Spleen (tissue), 11 donors: ENCODE data around the gene CORO1A. TPM values are rescaled to one million over a fixed set of nuclear protein-coding genes. Genes with fewer than 3 reads are reported as not detected.
A peak's percentile ranks its signal among the peaks of the same experiment; 100 is the strongest.
"Not testable (repeated sequence)": the region's sequence is repeated elsewhere in the genome, so short reads cannot be mapped to it uniquely, and the experiment has no call there.

Experiments
- DNase-seq: peaks from one replicate; pipeline ENCODE4 v3.0.0-alpha.2; 2020
- H3K27ac ChIP-seq, 8 donors: fragments of 200-600 bp; sonication (generic) in 7 of 8; 1 replicate in 4 of 8; 2 replicates in 4 of 8; pipeline versions ENCODE4 v1.5.0 to v1.8.0; 2016 to 2021; ENCODE audit warnings: inconsistent platforms in 4 of 8, mild to moderate bottlenecking in 4 of 8, moderate library complexity in 1 of 8
- H3K27me3 ChIP-seq, 7 donors: fragments of 200-600 bp; sonication (generic) in 6 of 7; replicated peaks in 1 of 7; 1 replicate in 4 of 7; 2 replicates in 3 of 7; pipeline versions ENCODE4 v1.5.0 to v1.8.0; 2016 to 2021; ENCODE audit warnings: inconsistent platforms in 3 of 7, mild to moderate bottlenecking in 1 of 7
- H3K36me3 ChIP-seq, 6 donors: fragments of 200-600 bp; sonication (generic) in 5 of 6; 1 replicate in 4 of 6; 2 replicates in 2 of 6; pipeline versions ENCODE4 v1.5.0 to v1.8.0; 2016 to 2021; ENCODE audit warnings: inconsistent platforms in 2 of 6
- H3K4me1 ChIP-seq, 6 donors: fragments of 200-600 bp; sonication (generic) in 5 of 6; 1 replicate in 3 of 6; 2 replicates in 3 of 6; pipeline versions ENCODE4 v1.5.0 to v1.8.0; 2016 to 2021; ENCODE audit warnings: inconsistent platforms in 3 of 6
- H3K4me3 ChIP-seq, 8 donors: fragments of 200-600 bp; sonication (generic) in 7 of 8; 1 replicate in 4 of 8; 2 replicates in 4 of 8; pipeline versions ENCODE4 v1.5.0 to v1.8.0; 2016 to 2021; ENCODE audit warnings: inconsistent platforms in 4 of 8, mild to moderate bottlenecking in 4 of 8, moderate library complexity in 2 of 8
- H3K9me3 ChIP-seq, 8 donors: fragments of 200-600 bp; sonication (generic) in 7 of 8; 1 replicate in 4 of 8; 2 replicates in 4 of 8; pipeline versions ENCODE4 v1.5.0 to v1.8.0; 2016 to 2021; ENCODE audit warnings: inconsistent platforms in 4 of 8
- CTCF ChIP-seq, 11 experiments: fragments of 200-600 bp in 7 of 11; fragments of 450-650 bp in 4 of 11; sonication (generic) in 4 of 11; IDR thresholded peaks in 8 of 11; conservative IDR thresholded peaks in 3 of 11; 1 replicate in 7 of 11; 2 replicates in 4 of 11; pipeline versions ENCODE4 v1.4.0 to v1.8.0; 2016 to 2021; ENCODE audit warnings: antibody characterized with exemption in 11 of 11, inconsistent platforms in 4 of 11, mild to moderate bottlenecking in 1 of 11
- POLR2A ChIP-seq, 3 donors: fragments of 450-650 bp; IDR thresholded peaks; one replicate each; pipeline ENCODE4 v1.5.1; 2017; ENCODE audit warnings: antibody characterized with exemption in 3 of 3, mild to moderate bottlenecking in 1 of 3
- POLR2AphosphoS5 ChIP-seq, 3 donors: sonication (generic); formaldehyde crosslinking; IDR thresholded peaks; one replicate each; pipeline ENCODE4 v1.5.1; 2017; ENCODE audit warnings: antibody characterized with exemption in 3 of 3
- WGBS, 5 donors: extraction: QIAGEN DNeasy Blood & Tissue Kit in 3 of 5; methylation state at CpG; one replicate each; pipeline versions ENCODE4 v1.1.5 to v1.1.7; 2013 to 2018; 5-methylcytosine and 5-hydroxymethylcytosine counted together
- intact Hi-C: fragments of 100-400 bp; cut with DNase I; formaldehyde crosslinking; loops from one replicate; pipeline ENCODE4 v1.15.0; 2023; ENCODE audit warnings: low total_unique reads
- polyA plus RNA-seq, 3 donors: library from polyadenylated mRNA; stranded (reverse); fragments of 200-250 nt; gene quantifications; one replicate each; pipeline ENCODE4 v1.2.1, GENCODE V29; 2013
- total RNA-seq, 7 donors: library from RNA; depleted of rRNA in 3 of 7; stranded (reverse); fragments of >200 nt in 3 of 7; fragmentation: NEBNext Ultra II Directional in 4 of 7; extraction: Animal tissue kit (Norgen Biotek cat#: 25700) in 4 of 7; gene quantifications; one replicate each; pipeline versions ENCODE4 v1.1.0 to v1.2.1, GENCODE V29; 2016 to 2021
- donor health status: healthy with polysubstance abuse.
- donor health status: DM: no; HTN: no; CAD: no; lungs with moderate emphysema.
- donor health status: DM: no; HTN: no; CAD: no.
- donor health status: Bipolar disorder and iron deficiency.
- donor health status: healthy.
- donor health status: DM: no; HTN: no; CAD: no.
- donor health status: DM: yes; HTN: yes; CAD: no.

The CORO1A gene
- total and polyA plus RNA-seq, 10 donors: 346 to 757 (median 537) TPM

GRCh38 chr16:30187971-30188561, 4.7 kb downstream of the CORO1A start:
- Histone ChIP-seq H3K36me3 (peaks cover 0 to 42% (median 27%) of the 10 kb centered on the region in 6 donors), H3K27me3 (no peaks in the 10 kb centered on the region), H3K9me3 (no peaks in the 10 kb centered on the region), H3K4me3 (peak overlapping the region in 2 of 8 donors; percentile 95 to 98), H3K4me1 (peaks cover 21 to 50% (median 37%) of the 10 kb centered on the region in 6 donors), H3K27ac (peak overlapping the region in 7 of 8 donors; percentile 94 to 100 (median 96))
- 82 to 93% (median 91%) methylated on average over 3 to 23 of the region's 23 CpGs for WGBS, 5 donors
- DNase-seq: peak; percentile 85
- intact Hi-C loops: no loop called here
- no peak for TF ChIP-seq CTCF (IDR thresholded peaks at IDR 0.05 in 8 of 11, conservative IDR thresholded peaks at IDR 0.05 in 3 of 11)
- no peak for TF ChIP-seq POLR2A (IDR thresholded peaks at IDR 0.05)
- TF ChIP-seq POLR2AphosphoS5 (IDR thresholded peaks at IDR 0.05): peak; percentile 32 to 79 (median 51)

- peaks cover 18 to 25% (median 22%) of the 10 kb centered on the region in 6 donors for H3K4me1 ChIP-seq
- H3K9me3 ChIP-seq, H3K27ac ChIP-seq, H3K4me3 ChIP-seq, H3K27me3 ChIP-seq, intact Hi-C loops: not testable (repeated sequence)
- peaks cover 0 to 24% (median 21%) of the 10 kb centered on the region in 6 donors for H3K36me3 ChIP-seq
- WGBS, 5 donors: 87 to 98% (median 88%) methylated on average over 4 to 7 of the region's 12 CpGs
- DNase-seq: peak; percentile 55
These were observed 7.8 kb downstream of the CORO1A start for GRCh38 chr16:30191158-30191557.

DNA sequence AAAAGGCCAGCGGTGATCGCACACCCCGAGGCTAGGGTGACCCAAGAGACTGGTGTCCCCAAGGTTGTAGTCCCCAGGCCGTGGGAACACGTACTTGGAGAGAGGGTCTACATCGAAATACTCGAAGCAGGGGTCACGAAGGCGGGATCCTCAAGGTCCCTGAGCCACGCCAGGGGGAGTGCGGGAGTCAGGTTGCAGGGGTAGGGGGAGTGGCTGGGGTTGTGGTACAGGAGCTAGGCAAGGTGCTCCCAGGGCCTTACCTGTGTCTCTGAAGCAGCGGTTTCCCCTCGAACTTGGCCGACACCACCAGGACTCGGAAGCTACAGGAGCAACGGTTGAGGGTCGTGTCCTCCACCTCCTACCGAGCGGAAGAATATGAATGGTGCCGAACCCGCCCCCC, 9.7 kb downstream of the CORO1A start:
- not testable (repeated sequence) for H3K27me3 ChIP-seq

GRCh38 chr16:30193615-30194014, 10.2 kb downstream of the CORO1A start, which contains the start of the genes BOLA2B and SLX1A:
Gene BOLA2B, minus strand, starts transcription at chr16:30193666. Its CDS starts 71 bp downstream, at chr16:30193595.
Gene SLX1A, plus strand, starts transcription at chr16:30193875. Its CDS starts 210 bp downstream, at chr16:30194085.
- peak within 1 kb of the TSS in 7 of 8 donors; percentile 37 to 66 (median 42) for H3K4me3 ChIP-seq

More for the DNA sequence above, 9.7 kb downstream of the CORO1A start:
- H3K4me3 ChIP-seq, H3K36me3 ChIP-seq, DNase-seq, H3K27ac ChIP-seq, H3K9me3 ChIP-seq, intact Hi-C loops, H3K4me1 ChIP-seq: not testable (repeated sequence)
- WGBS, 5 donors: no CpG with 5 or more reads among the region's 21 CpGs

GRCh38 chr16:30194172-30194925, 10.9 kb downstream of the CORO1A start:
- peak; percentile 87 for DNase-seq
- H3K36me3 ChIP-seq, H3K27me3 ChIP-seq, H3K9me3 ChIP-seq, intact Hi-C loops, H3K4me1 ChIP-seq: not testable (repeated sequence)
- Histone ChIP-seq H3K27ac (peak overlapping the region in 5 of 8 donors; percentile 60 to 80 (median 69)), H3K4me3 (peak overlapping the region in 7 of 8 donors; percentile 37 to 66 (median 42))
- 2 to 9% (median 7%) methylated on average over 15 to 18 of the region's 60 CpGs; no CpG with 5 or more reads in 2 of the 5 donors for WGBS, 5 donors

More at GRCh38 chr16:30193615-30194014, 10.2 kb downstream of the CORO1A start, which contains the start of the genes BOLA2B and SLX1A:
- H3K36me3 ChIP-seq, H3K4me1 ChIP-seq, H3K27me3 ChIP-seq, H3K9me3 ChIP-seq, DNase-seq, intact Hi-C loops: not testable (repeated sequence)
- whole genome bisulfite sequencing, 5 donors: no CpG with 5 or more reads among the region's 34 CpGs
- peak within 1 kb of the TSS in 5 of 8 donors; percentile 60 to 80 (median 69) for H3K27ac ChIP-seq

DNA sequence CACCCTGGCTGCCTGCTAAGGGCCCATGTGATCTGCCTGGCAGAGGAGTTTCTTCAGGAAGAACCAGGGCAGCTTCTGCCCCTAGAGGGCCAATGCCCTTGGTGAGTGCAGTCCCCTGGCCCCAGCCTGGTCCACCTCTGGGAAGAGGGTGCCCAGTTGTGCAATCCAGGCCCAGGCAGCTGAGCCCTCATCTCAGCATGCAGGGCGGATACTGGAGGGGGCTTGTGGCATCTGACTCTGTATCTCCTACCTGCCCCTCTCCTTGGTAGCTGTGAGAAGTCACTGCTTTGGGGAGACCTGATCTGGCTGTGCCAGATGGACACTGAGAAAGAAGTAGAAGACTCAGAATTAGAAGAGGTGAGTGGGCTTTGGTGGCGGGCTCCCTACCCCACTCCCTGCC, 13.6 kb downstream of the CORO1A start:
- H3K9me3 ChIP-seq, H3K4me1 ChIP-seq, H3K27me3 ChIP-seq, H3K4me3 ChIP-seq, intact Hi-C loops, H3K27ac ChIP-seq, H3K36me3 ChIP-seq: not testable (repeated sequence)
- 49 to 100% (median 89%) methylated on average over 1 of the region's 2 CpGs; no CpG with 5 or more reads in 1 of the 5 donors for WGBS, 5 donors
- peak; percentile 74 for DNase-seq

DNA sequence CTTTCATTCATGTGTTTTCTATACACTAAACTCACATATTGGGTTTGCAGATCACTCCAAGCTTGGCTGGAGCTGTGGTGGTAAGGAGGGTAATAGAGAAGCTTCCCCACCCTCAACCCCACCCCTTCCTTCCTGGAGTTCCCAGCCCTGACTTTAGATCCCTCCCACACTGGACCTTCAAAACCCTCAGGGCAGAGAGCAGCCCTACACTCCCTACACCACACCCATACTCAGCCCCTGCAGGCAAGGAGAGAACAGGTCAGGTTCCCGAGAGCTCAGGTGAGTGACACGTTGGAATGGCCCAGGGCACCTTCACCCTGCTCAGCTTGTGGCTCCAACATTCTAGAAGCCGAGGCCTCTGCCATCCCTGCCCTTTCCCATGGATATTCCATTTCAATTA, 15.6 kb downstream of the CORO1A start, which contains the start of gene SULT1A3:
Gene SULT1A3 (plus strand): TSS at position 207 of the 400 bp plus-strand sequence. CDS start 1,474 bp downstream, outside the sequence.
- intact Hi-C loops, H3K9me3 ChIP-seq, H3K4me1 ChIP-seq, H3K36me3 ChIP-seq, H3K27ac ChIP-seq, H3K4me3 ChIP-seq, DNase-seq, H3K27me3 ChIP-seq: not testable (repeated sequence)
- no CpG with 5 or more reads among the region's 3 CpGs for WGBS, 5 donors

DNA sequence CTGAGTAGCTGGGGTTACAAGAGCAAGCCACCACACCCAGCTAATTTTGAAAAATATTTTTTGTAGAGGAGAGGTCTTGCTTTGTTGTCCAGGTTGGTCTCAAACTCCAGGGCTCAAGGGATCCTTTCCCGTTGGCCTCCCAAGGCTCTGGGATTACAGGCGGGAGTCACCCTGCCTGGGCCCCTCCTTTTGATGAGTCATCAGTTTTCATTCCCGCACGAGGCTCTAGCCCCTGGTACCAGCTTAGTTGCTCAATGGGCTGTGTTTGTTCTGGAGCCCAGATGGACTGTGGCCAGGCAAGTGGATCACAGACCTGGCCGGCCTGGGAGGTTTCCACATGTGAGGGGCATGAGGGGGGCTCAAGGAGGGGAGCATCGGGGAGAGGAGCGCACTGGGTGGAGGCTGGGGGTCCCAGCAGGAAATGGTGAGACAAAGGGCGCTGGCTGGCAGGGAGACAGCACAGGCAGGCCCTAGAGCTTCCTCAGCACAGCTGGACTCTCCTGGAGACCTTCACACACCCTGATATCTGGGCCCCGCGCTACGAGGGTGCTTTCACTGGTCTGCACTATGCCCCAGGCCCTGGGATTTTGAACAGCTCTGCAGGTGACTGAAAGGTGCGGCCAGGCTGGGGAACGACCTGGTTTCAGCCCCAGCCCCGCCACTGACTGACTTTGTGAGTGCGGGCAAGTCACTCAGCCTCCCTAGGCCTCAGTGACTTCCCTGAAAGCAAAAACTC, 16.4 kb downstream of the CORO1A start:
- H3K4me1 ChIP-seq, H3K9me3 ChIP-seq, H3K27ac ChIP-seq, H3K27me3 ChIP-seq, DNase-seq, H3K36me3 ChIP-seq, H3K4me3 ChIP-seq, intact Hi-C loops: not testable (repeated sequence)
- WGBS, 5 donors: no CpG with 5 or more reads among the region's 15 CpGs
